Dedifferentiated amniotic fluid mesenchymal stem cell (primary cell): ENCODE data around the gene GCSH.

Source experiments
- DNase-seq: peaks from one replicate; pipeline ENCODE4 v3.0.0-alpha.2; 2016; ENCODE audit errors: extremely low spot score

Gene GCSH

GRCh38 chr16:81101702-81102101 lies 5.5 kb upstream of the GCSH start:
- DNase-seq, result no peak

GRCh38 chr16:81099958-81100357 lies 3.8 kb upstream of the GCSH start:
- no peak for DNase-seq

GRCh38 chr16:81097230-81097629 lies 1.0 kb upstream of the GCSH start:
- DNase-seq, result no peak

GRCh38 chr16:81096715-81097208 lies 567 bp upstream of the GCSH start:
- DNase-seq, result no peak

- DNase-seq, result no peak
Measured at GRCh38 chr16:81095653-81095952, 592 bp downstream of the GCSH start.

- no peak for DNase-seq
Measured at GRCh38 chr16:81094771-81095251, 1.4 kb downstream of the GCSH start.

GRCh38 chr16:81088836-81089235 lies 7.4 kb downstream of the GCSH start:
- DNase-seq, result no peak

- no peak for DNase-seq
Measured at GRCh38 chr16:81081014-81081413, 15.2 kb downstream of the GCSH start.

GRCh38 chr16:81080233-81080632 lies 16.0 kb downstream of the GCSH start:
- DNase-seq, result no peak

- peak; percentile 92 for DNase-seq
Measured at GRCh38 chr16:81077076-81077940, 18.9 kb downstream of the GCSH start, which contains the start of gene C16orf46. Gene C16orf46 (minus strand): TSS chr16:81077238. CDS start chr16:81063955, 13,283 bp downstream.

- peak; percentile 69 for DNase-seq
Measured at GRCh38 chr16:81076566-81077075, 19.6 kb downstream of the GCSH start.

GRCh38 chr16:81073560-81074330 lies 22.4 kb downstream of the GCSH start:
- DNase-seq, result no peak

- no peak for DNase-seq
Measured at GRCh38 chr16:81071805-81072204, 24.4 kb downstream of the GCSH start.

- DNase-seq, result no peak
Measured at GRCh38 chr16:81070979-81071378, 25.2 kb downstream of the GCSH start.

GRCh38 chr16:81069063-81069462 lies 27.1 kb downstream of the GCSH start:
- DNase-seq, result no peak

GRCh38 chr16:81067166-81067565 lies 29.0 kb downstream of the GCSH start:
- no peak for DNase-seq

- DNase-seq, result no peak
Measured at GRCh38 chr16:81066681-81067080, 29.5 kb downstream of the GCSH start.

GRCh38 chr16:81061871-81062608 lies 34.2 kb downstream of the GCSH start:
- no peak for DNase-seq

- no peak for DNase-seq
Measured at GRCh38 chr16:81061307-81061640, 34.9 kb downstream of the GCSH start.

- no peak for DNase-seq
Measured at GRCh38 chr16:81060576-81061306, 35.5 kb downstream of the GCSH start.

GRCh38 chr16:81053761-81054160 lies 42.4 kb downstream of the GCSH start:
- no peak for DNase-seq
